ENCODE data around the gene FHOD3. TPM values are rescaled to one million over a fixed set of nuclear protein-coding genes. Genes with fewer than 3 reads are reported as not detected.

The FHOD3 gene
- total and polyA plus RNA-seq, 2 of the 8 experiments (the other 6 are each of a cell fraction or from before 2014, with no cell fraction given), result 9.7 to 10.5 TPM

DNA sequence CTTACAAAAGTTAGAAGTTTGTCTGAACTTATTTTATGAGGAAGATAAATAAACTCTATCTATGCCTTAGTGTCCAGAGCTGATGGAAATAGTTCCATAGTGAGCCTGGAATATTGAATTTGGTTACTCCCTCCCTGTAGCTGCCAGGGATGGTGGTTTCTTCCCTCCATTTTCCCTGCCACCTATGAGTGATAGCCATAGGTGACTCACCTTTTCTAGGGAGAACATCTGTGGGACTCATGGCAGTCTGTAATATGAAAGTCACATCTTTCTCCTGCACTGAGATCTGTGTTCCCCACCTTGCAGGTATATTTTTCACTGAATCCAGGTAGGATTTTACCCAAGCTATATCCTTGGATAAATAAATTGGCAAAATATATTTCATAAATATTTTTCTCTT lies 382.5 kb downstream of the FHOD3 start:
- Histone ChIP-seq H3K79me1 (ENCODE audit: low read depth, low read length) (no peaks in the 10 kb centered on the region), H3K56ac (replicated peaks; ENCODE audit: insufficient read length, low read depth, low read length) (no peak overlapping the region), H3K18ac (ENCODE audit: extremely low read depth, low read length) (no peak overlapping the region), H2AK5ac (ENCODE audit: low read depth, low read length) (no peak overlapping the region), H3K23ac (ENCODE audit: insufficient read length) (no peak overlapping the region), H3K23me2 (ENCODE audit: low read depth, low read length) (no peaks in the 10 kb centered on the region), H3K79me2 (ENCODE audit: control insufficient read depth in 1 of 2, insufficient read depth in 2 of 2, low read length in 2 of 2) (no peaks in the 10 kb centered on the region), H4K8ac (ENCODE audit: extremely low read depth, insufficient read depth, low read length) (no peak overlapping the region), H2BK120ac (replicated peaks; ENCODE audit: low read depth, low read length) (no peak overlapping the region), H2AFZ (ENCODE audit: low read length) (no peak overlapping the region), H4K5ac (ENCODE audit: insufficient read length, low read depth, low read length) (no peak overlapping the region), H2BK20ac (ENCODE audit: low read length) (no peak overlapping the region), H3K14ac (ENCODE audit: insufficient read length) (no peak overlapping the region), H2BK12ac (ENCODE audit: low read depth, low read length) (no peak overlapping the region), H3K9ac (replicated peaks in 1 of 4; ENCODE audit: extremely low read depth in 1 of 4, low read depth in 3 of 4, low read length in 3 of 4) (no peak overlapping the region), H3K36me3 (ENCODE audit: control insufficient read depth in 2 of 4, insufficient read depth in 4 of 4, low read length in 3 of 4) (0 out of 8 replicates have a peak, but pooled peaks cover 0 to 3% (median 0%) of the 10 kb centered on the region in 4 experiments), H3K27ac (ENCODE audit: low read depth, low read length) (no peak overlapping the region), H3K4ac (replicated peaks; ENCODE audit: insufficient read length, low read depth, low read length) (no peak overlapping the region), H4K91ac (replicated peaks; ENCODE audit: insufficient read length, low read length) (no peak overlapping the region), H2BK15ac (ENCODE audit: low read length) (no peak overlapping the region), H2BK5ac (ENCODE audit: low read depth, low read length) (no peak overlapping the region), H3K4me2 (ENCODE audit: insufficient read depth in 1 of 2, low read depth in 2 of 2, low read length in 2 of 2) (no peak overlapping the region), H4K20me1 (replicated peaks in 1 of 2; ENCODE audit: control insufficient read depth in 1 of 2, insufficient read depth in 2 of 2, low read length in 2 of 2) (no peaks in the 10 kb centered on the region), H3K27me3 (replicated peaks in 1 of 4; ENCODE audit: control insufficient read depth in 3 of 4, extremely low read depth in 1 of 4, insufficient read depth in 3 of 4, low read length in 3 of 4) (no peaks in the 10 kb centered on the region), H3K9me3 (ENCODE audit: insufficient read depth in 2 of 2, low read depth in 1 of 2, low read length in 1 of 2) (peaks cover 0 to 4% of the 10 kb centered on the region in 2 experiments; a peak in 2 of 4 replicates), H3K4me3 (ENCODE audit: extremely low read depth in 1 of 4, insufficient read depth in 2 of 4, low read depth in 3 of 4, low read length in 4 of 4) (no peak overlapping the region), H3K4me1 (replicated peaks in 1 of 4; ENCODE audit: control insufficient read depth in 3 of 4, insufficient read depth in 4 of 4, low read length in 3 of 4) (no peaks in the 10 kb centered on the region)
- DNase-seq (ENCODE audit: low read depth in 1 of 2, low spot score in 2 of 2) (no peak), FAIRE-seq (no peak)
- ChIA-PET CTCF (ENCODE audit: partially characterized antibody) (interaction anchor here (0.7 to 2.8 kb wide), 4 partner anchors 8 to 412 kb away, joined by 3 to 19 read pairs (median 6); no protein-coding TSS in a partner anchor), POLR2A (ENCODE audit: partially characterized antibody) (no interaction called here)
- TF ChIP-seq BRCA1 (IDR thresholded peaks at IDR 0.05; ENCODE audit: low read depth, low read length) (no peak), TCF12 (IDR thresholded peaks at IDR 0.05; ENCODE audit: low read depth, low read length) (no peak), NANOG (IDR thresholded peaks at IDR 0.05; ENCODE audit: insufficient read depth, low read depth, low read length, poor library complexity, severe bottlenecking) (no peak), ASH2L (IDR thresholded peaks at IDR 0.05; ENCODE audit: low read length) (no peak), CBX8 (IDR thresholded peaks at IDR 0.05; ENCODE audit: borderline replicate concordance, low read depth, low read length) (no peak), SP1 (IDR thresholded peaks at IDR 0.05; ENCODE audit: low read depth, low read length) (no peak), HDAC2 (IDR thresholded peaks at IDR 0.05; ENCODE audit: borderline replicate concordance in 1 of 2, low read depth in 2 of 2, low read length in 2 of 2) (no peak), POLR2AphosphoS5 (IDR thresholded peaks at IDR 0.05; ENCODE audit: low read depth, low read length) (no peak), SAP30 (IDR thresholded peaks at IDR 0.05; ENCODE audit: insufficient read depth, insufficient replicate concordance, low read length) (no peak)
- TF ChIP-seq, protein P1, sequence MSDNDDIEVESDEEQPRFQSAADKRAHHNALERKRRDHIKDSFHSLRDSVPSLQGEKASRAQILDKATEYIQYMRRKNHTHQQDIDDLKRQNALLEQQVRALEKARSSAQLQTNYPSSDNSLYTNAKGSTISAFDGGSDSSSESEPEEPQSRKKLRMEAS (IDR thresholded peaks at IDR 0.05), result no peak
